IMR-90 (cell line): Measurements from ENCODE around the gene BIRC5. TPM values are rescaled to one million over a fixed set of nuclear protein-coding genes. Genes with fewer than 3 reads are reported as not detected.

Experiments
- ATAC-seq: fragments of 200-7000 bp; cut with Tn5 transposase; 2 replicates; pipeline ENCODE4 v1.9.1; 2020; ENCODE audit warnings: low read depth, mild to moderate bottlenecking, moderate library complexity
- BruUV-seq: library from RNA; stranded (reverse); fragments of 400-500 nt; replicated peaks from 2 replicates; lab custom pipeline; 2021; lab: Mats Ljungman, UMichigan
- CTCF ChIA-PET: fragments of 300-600 bp; formaldehyde crosslinking; extraction: SDS; loops from one replicate; lab custom pipeline; 2021; ENCODE audit warnings: antibody characterized with exemption; lab: Yijun Ruan, JAX
- POLR2A ChIA-PET: fragments of 300-600 bp; sonication (Branson Sonifier 250); formaldehyde crosslinking; loops from one replicate; lab custom pipeline; 2022; ENCODE audit warnings: antibody characterized with exemption; ENCODE audit not compliant: unreplicated experiment; lab: Charles Lee
- DNase-seq: peaks from one replicate; pipeline ENCODE4 v3.0.0; 2013
- H2AFZ ChIP-seq: replicated peaks from 2 replicates; pipeline ENCODE3; 2013; ENCODE audit warnings: low read length, mild to moderate bottlenecking; ENCODE audit not compliant: poor library complexity
- H2AK5ac ChIP-seq: 2 replicates; pipeline ENCODE4 v1.6.1; 2013; ENCODE audit warnings: low read depth, low read length, inconsistent platforms
- H2AK9ac ChIP-seq: replicated peaks from 2 replicates; pipeline ENCODE3; 2013; ENCODE audit warnings: mild to moderate bottlenecking, low read depth, low read length, moderate library complexity; ENCODE audit not compliant: poor library complexity
- H2BK120ac ChIP-seq: 2 replicates; pipeline ENCODE4 v1.6.1; 2013; ENCODE audit warnings: low read depth, low read length, inconsistent platforms
- H2BK15ac ChIP-seq: 3 replicates; pipeline ENCODE4 v1.6.1; 2013; ENCODE audit warnings: low read depth, low read length, inconsistent platforms
- H2BK20ac ChIP-seq: 2 replicates; pipeline ENCODE4 v1.6.1; 2013; ENCODE audit warnings: low read depth, mild to moderate bottlenecking, inconsistent platforms, low read length, moderate library complexity
- H2BK5ac ChIP-seq: 2 replicates; pipeline ENCODE4 v1.6.1; 2013; ENCODE audit warnings: mild to moderate bottlenecking, low read depth, low read length, inconsistent platforms; ENCODE audit not compliant: poor library complexity, severe bottlenecking
- H3K14ac ChIP-seq: replicated peaks from 2 replicates; pipeline ENCODE4 v1.6.1; 2013; ENCODE audit warnings: low read depth, low read length, inconsistent platforms
- H3K18ac ChIP-seq: 2 replicates; pipeline ENCODE4 v1.6.1; 2013; ENCODE audit warnings: low read depth, low read length, control low read depth
- H3K23ac ChIP-seq: 2 replicates; pipeline ENCODE4 v1.6.1; 2013; ENCODE audit warnings: low read depth, low read length, inconsistent platforms
- H3K27ac ChIP-seq: 2 replicates; pipeline ENCODE4 v1.5.1; 2013; ENCODE audit warnings: mild to moderate bottlenecking, control low read depth, low read length; ENCODE audit not compliant: insufficient read depth
- H3K27me3 ChIP-seq: 2 replicates; pipeline ENCODE4 v1.6.1; 2013; ENCODE audit warnings: low read length; ENCODE audit not compliant: control insufficient read depth, insufficient read depth
- H3K36me3 ChIP-seq: 2 replicates; pipeline ENCODE4 v1.6.1; 2013; ENCODE audit warnings: low read length, mixed read lengths; ENCODE audit not compliant: control insufficient read depth, insufficient read depth
- H3K4ac ChIP-seq: 2 replicates; pipeline ENCODE4 v1.6.1; 2013; ENCODE audit warnings: low read depth, low read length, inconsistent platforms
- H3K4me1 ChIP-seq: 2 replicates; pipeline ENCODE4 v1.6.1; 2013; ENCODE audit warnings: low read length, mixed read lengths; ENCODE audit not compliant: control insufficient read depth, insufficient read depth
- H3K4me2 ChIP-seq: 2 replicates; pipeline ENCODE4 v1.6.1; 2013; ENCODE audit warnings: low read depth, mild to moderate bottlenecking, control low read depth, low read length, moderate library complexity
- H3K4me3 ChIP-seq: 2 replicates; pipeline ENCODE4 v1.5.1; 2013; ENCODE audit warnings: low read depth, mild to moderate bottlenecking, control low read depth, low read length, moderate library complexity; ENCODE audit not compliant: insufficient read depth
- H3K56ac ChIP-seq: 2 replicates; pipeline ENCODE4 v1.6.1; 2013; ENCODE audit warnings: low read length, inconsistent platforms; ENCODE audit not compliant: insufficient read depth; ENCODE audit errors: extremely low read depth
- H3K79me1 ChIP-seq, 2 experiments: 2 replicates each; pipeline ENCODE4 v1.6.1; 2013; ENCODE audit warnings: low read length in 2 of 2, inconsistent platforms in 1 of 2, low read depth in 1 of 2
- H3K9ac ChIP-seq: 2 replicates; pipeline ENCODE4 v1.6.1; 2013; ENCODE audit warnings: low read depth, low read length, control low read depth
- H3K9me1 ChIP-seq: 2 replicates; pipeline ENCODE4 v1.6.1; 2013; ENCODE audit warnings: low read length, inconsistent platforms; ENCODE audit not compliant: insufficient read depth
- H3K9me3 ChIP-seq: 2 replicates; pipeline ENCODE4 v1.6.1; 2013; ENCODE audit warnings: low read length; ENCODE audit not compliant: control insufficient read depth, insufficient read depth
- H4K20me1 ChIP-seq: 2 replicates; pipeline ENCODE4 v1.6.1; 2013; ENCODE audit warnings: low read length, inconsistent platforms; ENCODE audit not compliant: insufficient read depth
- H4K5ac ChIP-seq: 2 replicates; pipeline ENCODE4 v1.6.1; 2013; ENCODE audit warnings: mild to moderate bottlenecking, low read depth, low read length, control low read depth
- H4K8ac ChIP-seq, 2 experiments: 2 replicates each; pipeline ENCODE4 v1.6.1; 2013; ENCODE audit warnings: low read depth in 2 of 2, low read length in 2 of 2, control low read depth in 1 of 2, inconsistent platforms in 1 of 2
- H4K91ac ChIP-seq: 2 replicates; pipeline ENCODE4 v1.6.1; 2013; ENCODE audit warnings: low read depth, low read length, inconsistent platforms; ENCODE audit not compliant: insufficient read depth
- BHLHE40 ChIP-seq: fragments of 150-350 bp; IDR thresholded peaks from 2 replicates; pipeline ENCODE4 v1.6.1; 2016; ENCODE audit warnings: mild to moderate bottlenecking, low read depth, low read length
- MAZ ChIP-seq: IDR thresholded peaks from 2 replicates; pipeline ENCODE4 v1.6.1; 2012; ENCODE audit warnings: low read depth, mild to moderate bottlenecking, low read length, improper control_type of control experiment, moderate library complexity, borderline replicate concordance
- NFE2L2 ChIP-seq: fragments of 150-350 bp; IDR thresholded peaks from 2 replicates; pipeline ENCODE4 v1.6.1; 2016; ENCODE audit warnings: low read depth, mild to moderate bottlenecking, low read length
- RAD21 ChIP-seq: IDR thresholded peaks from 2 replicates; pipeline ENCODE4 v1.6.1; 2012; ENCODE audit warnings: low read length, improper control_type of control experiment
- SMC3 ChIP-seq: fragments of 150-350 bp; IDR thresholded peaks from 2 replicates; pipeline ENCODE4 v1.6.1; 2016; ENCODE audit warnings: low read depth, mild to moderate bottlenecking, antibody characterized with exemption, low read length, moderate library complexity
- WGBS, 2 experiments: methylation state at CpG; one replicate each; pipeline versions ENCODE4 v1.1.5 to v1.1.7; 2013; ENCODE audit warnings: missing lambda C conversion rate in 2 of 2; ENCODE audit not compliant: insufficient read length in 1 of 2; ENCODE audit errors: extremely low coverage in 2 of 2; 5-methylcytosine and 5-hydroxymethylcytosine counted together
- dilution Hi-C: fragments of 300-500 bp; cut with HindIII; formaldehyde crosslinking; loops from one replicate; pipeline ENCODE4 v1.14.3; 2018; ENCODE audit warnings: low sequenced_read_pairs; ENCODE audit not compliant: unreplicated experiment
- in situ Hi-C: fragments of 300-500 bp; cut with MboI; formaldehyde crosslinking; loops from 3 replicates; pipeline ENCODE4 v1.14.3; 2019; ENCODE audit warnings: low sequenced_read_pairs, inconsistent platforms, mixed read lengths
- intact Hi-C: fragments of 100-400 bp; cut with micrococcal nuclease; formaldehyde crosslinking; loops from 2 replicates; pipeline ENCODE4 v1.10.0; 2022
- polyA plus RNA-seq, 3 experiments: library from polyadenylated mRNA; depleted of rRNA; stranded (reverse); fragments of >200 nt; gene quantifications; 2 replicates each; pipeline ENCODE4 v1.2.3, GENCODE V29; 2012; ENCODE audit warnings: low replicate concordance in 1 of 3
- total RNA-seq: library from RNA; depleted of rRNA; stranded (reverse); fragments of >200 nt; gene quantifications from 2 replicates; pipeline ENCODE4 v1.2.3, GENCODE V29; 2012

Gene BIRC5
- total and polyA plus RNA-seq, 2 of the 4 experiments (the other 2 are of a cell fraction) = 16.6 to 52.7 TPM

- intact Hi-C loops = no loop called here
- POLR2A ChIA-PET = no interaction called here
- in situ Hi-C loops = no loop called here
These were observed 5.6 kb upstream of the BIRC5 start for GRCh38 chr17:78208486-78208885.

More at GRCh38 chr17:78208486-78208885, 5.6 kb upstream of the BIRC5 start:
- Histone ChIP-seq H3K36me3 (0 out of 2 replicates have a peak, but pooled peaks cover 1% of the 10 kb centered on the region), H3K18ac (no peak overlapping the region), H3K56ac (no peak overlapping the region), H2AK5ac (no peak overlapping the region), H2AFZ (no peak overlapping the region), H3K9me1 (no peaks in the 10 kb centered on the region), H3K4me1 (no peaks in the 10 kb centered on the region), H4K8ac (no peak overlapping the region), H3K4me2 (no peak overlapping the region), H3K9me3 (no peaks in the 10 kb centered on the region), H3K27ac (no peak overlapping the region), H3K14ac (no peak overlapping the region), H4K5ac (no peak overlapping the region), H3K4me3 (no peak overlapping the region), H3K4ac (no peak overlapping the region), H2BK15ac (no peak overlapping the region), H3K79me1 (no peaks in the 10 kb centered on the region; a peak in 1 of 4 replicates), H2AK9ac (no peak overlapping the region), H3K23ac (no peak overlapping the region), H2BK5ac (no peak overlapping the region), H4K91ac (no peak overlapping the region), H3K27me3 (no peaks in the 10 kb centered on the region; the same call in 1 of the 2 replicates), H2BK120ac (no peak overlapping the region), H4K20me1 (no peaks in the 10 kb centered on the region), H2BK20ac (no peak overlapping the region), H3K9ac (no peak overlapping the region)
- no CpG with 5 or more reads among the region's 3 CpGs for WGBS, 2 experiments
- ATAC-seq (no peak), DNase-seq (no peak)
- dilution Hi-C loops = no loop called here
- CTCF ChIA-PET = no interaction called here
- TF ChIP-seq NFE2L2 (no peak), RAD21 (no peak), SMC3 (no peak), BHLHE40 (no peak), MAZ (no peak)
- BruUV-seq = no TSS peak
